OCI-LY3 (cell line): ENCODE measurements around the gene CLEC4D.

Experiments
- EZH2phosphoT487 ChIP-seq: fragments of 200-600 bp; shearing (Covaris generic); IDR thresholded peaks from 2 replicates; pipeline ENCODE4 v1.6.1; 2018; ENCODE audit warnings: antibody characterized with exemption, mixed run types, low read depth
- TF ChIP-seq, protein P1 (sequence below): fragments of 200-600, 300-600 bp; sonication (generic); IDR thresholded peaks from 2 replicates; pipeline ENCODE4 v1.5.1; 2014; ENCODE audit warnings: antibody characterized with exemption, low read length, low read depth

GRCh38 chr12:8546591-8546990 is 33.3 kb downstream of the CLEC4D start:
- TF ChIP-seq, protein P1, sequence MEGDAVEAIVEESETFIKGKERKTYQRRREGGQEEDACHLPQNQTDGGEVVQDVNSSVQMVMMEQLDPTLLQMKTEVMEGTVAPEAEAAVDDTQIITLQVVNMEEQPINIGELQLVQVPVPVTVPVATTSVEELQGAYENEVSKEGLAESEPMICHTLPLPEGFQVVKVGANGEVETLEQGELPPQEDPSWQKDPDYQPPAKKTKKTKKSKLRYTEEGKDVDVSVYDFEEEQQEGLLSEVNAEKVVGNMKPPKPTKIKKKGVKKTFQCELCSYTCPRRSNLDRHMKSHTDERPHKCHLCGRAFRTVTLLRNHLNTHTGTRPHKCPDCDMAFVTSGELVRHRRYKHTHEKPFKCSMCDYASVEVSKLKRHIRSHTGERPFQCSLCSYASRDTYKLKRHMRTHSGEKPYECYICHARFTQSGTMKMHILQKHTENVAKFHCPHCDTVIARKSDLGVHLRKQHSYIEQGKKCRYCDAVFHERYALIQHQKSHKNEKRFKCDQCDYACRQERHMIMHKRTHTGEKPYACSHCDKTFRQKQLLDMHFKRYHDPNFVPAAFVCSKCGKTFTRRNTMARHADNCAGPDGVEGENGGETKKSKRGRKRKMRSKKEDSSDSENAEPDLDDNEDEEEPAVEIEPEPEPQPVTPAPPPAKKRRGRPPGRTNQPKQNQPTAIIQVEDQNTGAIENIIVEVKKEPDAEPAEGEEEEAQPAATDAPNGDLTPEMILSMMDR: no peak
- TF ChIP-seq EZH2phosphoT487: no peak
